HEK293 (cell line): ENCODE results near the gene SPDYE6.

Experiments used
- GLIS1 ChIP-seq: fragments of 450-650 bp; formaldehyde crosslinking; IDR thresholded peaks from 2 replicates; pipeline ENCODE4 v1.5.1; 2016; ENCODE audit warnings: missing biosample characterization, missing genetic modification characterization
- HOXD13 ChIP-seq: sonication (generic); formaldehyde crosslinking; IDR thresholded peaks from 2 replicates; pipeline ENCODE4 v1.8.0; 2022; ENCODE audit warnings: missing genetic modification reagents, borderline replicate concordance
- IKZF3 ChIP-seq: fragments of 450-650 bp; IDR thresholded peaks from 2 replicates; pipeline ENCODE4 v1.5.0; 2018; ENCODE audit warnings: missing biosample characterization, mild to moderate bottlenecking, missing genetic modification characterization, moderate library complexity
- MZF1 ChIP-seq: fragments of 450-650 bp; formaldehyde crosslinking; IDR thresholded peaks from 2 replicates; pipeline ENCODE4 v1.5.1; 2017; ENCODE audit warnings: missing biosample characterization, missing genetic modification characterization, borderline replicate concordance
- PRDM1 ChIP-seq: fragments of 450-650 bp; formaldehyde crosslinking; IDR thresholded peaks from 2 replicates; pipeline ENCODE4; 2016; ENCODE audit warnings: missing biosample characterization, missing genetic modification characterization
- REPIN1 ChIP-seq: fragments of 450-650 bp; formaldehyde crosslinking; IDR thresholded peaks from 2 replicates; pipeline ENCODE4 v1.5.1; 2017; ENCODE audit warnings: missing biosample characterization, missing genetic modification characterization, low read depth
- YY1 ChIP-seq: fragments of 450-650 bp; formaldehyde crosslinking; IDR thresholded peaks from 2 replicates; pipeline ENCODE4 v1.5.1; 2018; ENCODE audit warnings: missing biosample characterization, missing genetic modification characterization
- ZBTB17 ChIP-seq: fragments of 450-650 bp; formaldehyde crosslinking; IDR thresholded peaks from 2 replicates; pipeline ENCODE4 v1.5.1; 2016; ENCODE audit warnings: missing biosample characterization, missing genetic modification characterization
- ZFP41 ChIP-seq: fragments of 450-650 bp; formaldehyde crosslinking; IDR thresholded peaks from 2 replicates; pipeline ENCODE4 v1.5.1; 2016; ENCODE audit warnings: missing biosample characterization, missing genetic modification characterization, borderline replicate concordance
- ZNF146 ChIP-seq: fragments of 450-650 bp; formaldehyde crosslinking; IDR thresholded peaks from 2 replicates; pipeline ENCODE4 v1.5.1; 2016; ENCODE audit warnings: missing biosample characterization, missing genetic modification characterization
- ZNF155 ChIP-seq: fragments of 450-650 bp; formaldehyde crosslinking; IDR thresholded peaks from 2 replicates; pipeline ENCODE4 v1.5.1; 2016; ENCODE audit warnings: missing biosample characterization, missing genetic modification characterization
- ZNF157 ChIP-seq: fragments of 450-650 bp; formaldehyde crosslinking; IDR thresholded peaks from 2 replicates; pipeline ENCODE4 v1.5.1; 2016; ENCODE audit warnings: missing biosample characterization, missing genetic modification characterization
- ZNF169 ChIP-seq: fragments of 450-650 bp; formaldehyde crosslinking; IDR thresholded peaks from 2 replicates; pipeline ENCODE4 v1.5.1; 2016; ENCODE audit warnings: missing biosample characterization, missing genetic modification characterization
- ZNF19 ChIP-seq: fragments of 450-650 bp; formaldehyde crosslinking; IDR thresholded peaks from 2 replicates; pipeline ENCODE4; 2016; ENCODE audit warnings: missing biosample characterization, missing genetic modification characterization, low read depth
- ZNF2 ChIP-seq: fragments of 450-650 bp; formaldehyde crosslinking; IDR thresholded peaks from 2 replicates; pipeline ENCODE4 v1.5.1; 2016; ENCODE audit warnings: missing biosample characterization, missing genetic modification characterization
- ZNF211 ChIP-seq: fragments of 450-650 bp; formaldehyde crosslinking; IDR thresholded peaks from 2 replicates; pipeline ENCODE4 v1.5.1; 2016; ENCODE audit warnings: low read depth, missing biosample characterization, missing genetic modification characterization
- ZNF248 ChIP-seq: fragments of 450-650 bp; formaldehyde crosslinking; IDR thresholded peaks from 2 replicates; pipeline ENCODE4 v1.5.1; 2017; ENCODE audit warnings: missing biosample characterization, missing genetic modification characterization
- ZNF302 ChIP-seq: fragments of 450-650 bp; formaldehyde crosslinking; IDR thresholded peaks from 2 replicates; pipeline ENCODE4 v1.5.1; 2016; ENCODE audit warnings: missing biosample characterization, missing genetic modification characterization, low read depth
- ZNF366 ChIP-seq: fragments of 450-650 bp; formaldehyde crosslinking; conservative IDR thresholded peaks from 2 replicates; pipeline ENCODE4 v1.5.1; 2016; ENCODE audit warnings: missing biosample characterization, missing genetic modification characterization
- ZNF513 ChIP-seq: fragments of 450-650 bp; IDR thresholded peaks from 2 replicates; pipeline ENCODE4 v1.5.1; 2018; ENCODE audit warnings: missing biosample characterization, missing genetic modification characterization
- ZNF548 ChIP-seq: fragments of 450-650 bp; formaldehyde crosslinking; IDR thresholded peaks from 2 replicates; pipeline ENCODE4 v1.5.1; 2016; ENCODE audit warnings: missing biosample characterization, missing genetic modification characterization
- ZNF558 ChIP-seq: fragments of 450-650 bp; formaldehyde crosslinking; IDR thresholded peaks from 2 replicates; pipeline ENCODE4 v1.5.1; 2016; ENCODE audit warnings: missing biosample characterization, missing genetic modification characterization
- ZNF560 ChIP-seq: fragments of 450-650 bp; formaldehyde crosslinking; IDR thresholded peaks from 2 replicates; pipeline ENCODE4 v1.5.1; 2017; ENCODE audit warnings: missing biosample characterization, missing genetic modification characterization, borderline replicate concordance
- ZNF580 ChIP-seq: fragments of 450-650 bp; formaldehyde crosslinking; IDR thresholded peaks from 2 replicates; pipeline ENCODE4 v1.5.1; 2016; ENCODE audit warnings: missing biosample characterization, missing genetic modification characterization
- ZNF664 ChIP-seq: fragments of 450-650 bp; formaldehyde crosslinking; IDR thresholded peaks from 2 replicates; pipeline ENCODE4 v1.5.1; 2016; ENCODE audit warnings: missing biosample characterization, missing genetic modification characterization
- ZNF76 ChIP-seq: fragments of 450-650 bp; formaldehyde crosslinking; IDR thresholded peaks from 2 replicates; pipeline ENCODE4; 2016; ENCODE audit warnings: low read depth, missing biosample characterization, missing genetic modification characterization, borderline replicate concordance
- ZSCAN30 ChIP-seq: fragments of 450-650 bp; IDR thresholded peaks from 2 replicates; pipeline ENCODE4 v1.5.1; 2018; ENCODE audit warnings: missing biosample characterization, mild to moderate bottlenecking, missing genetic modification characterization, moderate library complexity
- ZXDB ChIP-seq: fragments of 450-650 bp; formaldehyde crosslinking; IDR thresholded peaks from 2 replicates; pipeline ENCODE4 v1.5.1; 2016; ENCODE audit warnings: missing biosample characterization, missing genetic modification characterization
- TF ChIP-seq, protein P1 (sequence below): fragments of 450-650 bp; formaldehyde crosslinking; conservative IDR thresholded peaks from 2 replicates; pipeline ENCODE4 v1.5.1; 2016; ENCODE audit warnings: low read depth, missing biosample characterization, missing genetic modification characterization
- TF ChIP-seq, protein P2 (sequence below): fragments of 450-650 bp; formaldehyde crosslinking; IDR thresholded peaks from 2 replicates; pipeline ENCODE4 v1.5.1; 2016; ENCODE audit warnings: missing biosample characterization, missing genetic modification characterization
- TF ChIP-seq, protein P3 (sequence below): fragments of 450-650 bp; formaldehyde crosslinking; IDR thresholded peaks from 2 replicates; pipeline ENCODE4 v1.5.1; 2016; ENCODE audit warnings: missing biosample characterization, missing genetic modification characterization

The SPDYE6 gene

DNA sequence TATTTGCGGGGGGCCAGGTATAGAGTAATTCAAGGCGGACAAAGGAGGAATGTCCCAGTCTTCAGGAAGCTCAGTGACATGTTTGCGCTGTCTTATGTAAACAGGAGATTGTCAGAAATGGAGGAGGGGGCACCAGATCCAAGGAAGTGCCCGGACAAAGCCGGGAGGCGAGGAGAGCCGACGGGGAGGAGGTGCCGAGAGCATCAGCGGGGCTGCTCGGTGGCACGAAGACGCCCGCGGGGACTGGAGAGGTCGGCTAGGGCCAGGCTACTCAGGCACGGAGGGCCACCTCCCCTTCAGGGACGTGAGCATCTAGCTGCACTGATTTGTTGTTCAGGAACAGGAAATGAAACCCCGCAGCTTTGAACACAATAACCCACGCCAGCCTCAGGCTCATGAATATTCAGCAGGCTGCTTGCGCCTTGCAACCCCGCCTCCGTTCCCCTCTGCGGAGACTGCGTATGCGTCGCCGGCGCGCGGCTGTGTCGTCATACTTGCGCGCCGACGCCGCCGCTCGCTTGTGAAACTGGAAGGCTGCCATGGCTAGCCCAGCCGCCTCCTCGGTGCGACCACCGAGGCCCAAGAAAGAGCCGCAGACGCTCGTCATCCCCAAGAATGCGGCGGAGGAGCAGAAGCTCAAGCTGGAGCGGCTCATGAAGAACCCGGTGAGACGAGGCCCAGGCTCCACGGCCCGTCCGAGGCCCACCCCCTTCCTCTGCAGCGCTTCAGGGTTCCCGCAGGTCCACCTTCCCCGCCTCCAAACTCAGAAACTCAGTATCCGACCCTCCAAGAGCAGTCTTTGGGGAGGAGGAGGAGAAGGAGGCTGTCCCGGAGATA lies 39.8 kb upstream of the SPDYE6 start, which contains the start of gene PRKRIP1 (continued):
- TF ChIP-seq, protein P1, sequence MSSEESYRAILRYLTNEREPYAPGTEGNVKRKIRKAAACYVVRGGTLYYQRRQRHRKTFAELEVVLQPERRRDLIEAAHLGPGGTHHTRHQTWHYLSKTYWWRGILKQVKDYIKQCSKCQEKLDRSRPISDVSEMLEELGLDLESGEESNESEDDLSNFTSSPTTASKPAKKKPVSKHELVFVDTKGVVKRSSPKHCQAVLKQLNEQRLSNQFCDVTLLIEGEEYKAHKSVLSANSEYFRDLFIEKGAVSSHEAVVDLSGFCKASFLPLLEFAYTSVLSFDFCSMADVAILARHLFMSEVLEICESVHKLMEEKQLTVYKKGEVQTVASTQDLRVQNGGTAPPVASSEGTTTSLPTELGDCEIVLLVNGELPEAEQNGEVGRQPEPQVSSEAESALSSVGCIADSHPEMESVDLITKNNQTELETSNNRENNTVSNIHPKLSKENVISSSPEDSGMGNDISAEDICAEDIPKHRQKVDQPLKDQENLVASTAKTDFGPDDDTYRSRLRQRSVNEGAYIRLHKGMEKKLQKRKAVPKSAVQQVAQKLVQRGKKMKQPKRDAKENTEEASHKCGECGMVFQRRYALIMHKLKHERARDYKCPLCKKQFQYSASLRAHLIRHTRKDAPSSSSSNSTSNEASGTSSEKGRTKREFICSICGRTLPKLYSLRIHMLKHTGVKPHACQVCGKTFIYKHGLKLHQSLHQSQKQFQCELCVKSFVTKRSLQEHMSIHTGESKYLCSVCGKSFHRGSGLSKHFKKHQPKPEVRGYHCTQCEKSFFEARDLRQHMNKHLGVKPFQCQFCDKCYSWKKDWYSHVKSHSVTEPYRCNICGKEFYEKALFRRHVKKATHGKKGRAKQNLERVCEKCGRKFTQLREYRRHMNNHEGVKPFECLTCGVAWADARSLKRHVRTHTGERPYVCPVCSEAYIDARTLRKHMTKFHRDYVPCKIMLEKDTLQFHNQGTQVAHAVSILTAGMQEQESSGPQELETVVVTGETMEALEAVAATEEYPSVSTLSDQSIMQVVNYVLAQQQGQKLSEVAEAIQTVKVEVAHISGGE, result peak; percentile 44; the same call in 1 of the 2 replicates
- TF ChIP-seq ZNF302 (tag by site-specific recombination), result no peak
- TF ChIP-seq ZNF548 (tag by site-specific recombination), result no peak
- no peak for TF ChIP-seq PRDM1 (tag by site-specific recombination)
- no peak for TF ChIP-seq ZFP41
- no peak for TF ChIP-seq HOXD13 (CRISPR knock-in tag)
- TF ChIP-seq ZBTB17, result peak; percentile 90
- 0 out of 2 replicates have a peak, but pooled peaks have one; percentile 9 for TF ChIP-seq ZNF2 (tag by site-specific recombination)
- no peak; the same call in 1 of the 2 replicates for TF ChIP-seq ZNF513 (tag by site-specific recombination)
- TF ChIP-seq MZF1, result no peak
- TF ChIP-seq ZNF155 (tag by site-specific recombination), result no peak
- no peak for TF ChIP-seq ZNF76 (tag by site-specific recombination)
- TF ChIP-seq ZNF211 (tag by site-specific recombination), result no peak
- TF ChIP-seq ZNF157, result no peak
- peak; percentile 51 for TF ChIP-seq ZXDB (tag by site-specific recombination)
- no peak for TF ChIP-seq REPIN1 (tag by site-specific recombination)
- no peak for TF ChIP-seq ZNF248 (tag by site-specific recombination)
- TF ChIP-seq ZNF146 (tag by site-specific recombination), result 0 out of 2 replicates have a peak, but pooled peaks have one; percentile 9
- 0 out of 2 replicates have a peak, but pooled peaks have one; percentile 19 for TF ChIP-seq ZNF580 (tag by site-specific recombination)
- TF ChIP-seq GLIS1 (tag by site-specific recombination), result peak; percentile 94
- no peak for TF ChIP-seq ZNF558
- TF ChIP-seq, protein P2, sequence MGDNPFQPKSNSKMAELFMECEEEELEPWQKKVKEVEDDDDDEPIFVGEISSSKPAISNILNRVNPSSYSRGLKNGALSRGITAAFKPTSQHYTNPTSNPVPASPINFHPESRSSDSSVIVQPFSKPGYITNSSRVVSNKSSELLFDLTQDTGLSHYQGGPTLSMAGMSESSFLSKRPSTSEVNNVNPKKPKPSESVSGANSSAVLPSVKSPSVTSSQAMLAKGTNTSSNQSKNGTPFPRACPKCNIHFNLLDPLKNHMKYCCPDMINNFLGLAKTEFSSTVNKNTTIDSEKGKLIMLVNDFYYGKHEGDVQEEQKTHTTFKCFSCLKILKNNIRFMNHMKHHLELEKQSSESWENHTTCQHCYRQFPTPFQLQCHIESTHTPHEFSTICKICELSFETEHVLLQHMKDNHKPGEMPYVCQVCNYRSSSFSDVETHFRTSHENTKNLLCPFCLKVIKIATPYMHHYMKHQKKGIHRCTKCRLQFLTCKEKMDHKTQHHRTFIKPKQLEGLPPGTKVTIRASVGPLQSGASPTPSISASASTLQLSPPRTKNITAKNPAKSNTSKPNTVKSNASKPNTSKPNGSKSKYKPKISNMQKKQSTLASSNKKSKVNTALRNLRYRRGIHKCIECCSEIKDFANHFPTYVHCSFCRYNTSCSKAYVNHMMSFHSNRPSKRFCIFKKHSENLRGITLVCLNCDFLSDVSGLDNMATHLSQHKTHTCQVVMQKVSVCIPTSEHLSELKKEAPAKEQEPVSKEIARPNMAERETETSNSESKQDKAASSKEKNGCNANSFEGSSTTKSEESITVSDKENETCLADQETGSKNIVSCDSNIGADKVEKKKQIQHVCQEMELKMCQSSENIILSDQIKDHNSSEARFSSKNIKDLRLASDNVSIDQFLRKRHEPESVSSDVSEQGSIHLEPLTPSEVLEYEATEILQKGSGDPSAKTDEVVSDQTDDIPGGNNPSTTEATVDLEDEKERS (tag by site-specific recombination), result no peak
- no peak for TF ChIP-seq ZNF560
- 0 out of 2 replicates have a peak, but pooled peaks have one; percentile 31 for TF ChIP-seq ZSCAN30 (tag by site-specific recombination)
- TF ChIP-seq ZNF664 (tag by site-specific recombination), result no peak
- TF ChIP-seq ZNF169 (tag by site-specific recombination), result no peak
- TF ChIP-seq ZNF366 (tag by site-specific recombination), result no peak
- TF ChIP-seq YY1 (tag by site-specific recombination), result no peak
- TF ChIP-seq, protein P3, sequence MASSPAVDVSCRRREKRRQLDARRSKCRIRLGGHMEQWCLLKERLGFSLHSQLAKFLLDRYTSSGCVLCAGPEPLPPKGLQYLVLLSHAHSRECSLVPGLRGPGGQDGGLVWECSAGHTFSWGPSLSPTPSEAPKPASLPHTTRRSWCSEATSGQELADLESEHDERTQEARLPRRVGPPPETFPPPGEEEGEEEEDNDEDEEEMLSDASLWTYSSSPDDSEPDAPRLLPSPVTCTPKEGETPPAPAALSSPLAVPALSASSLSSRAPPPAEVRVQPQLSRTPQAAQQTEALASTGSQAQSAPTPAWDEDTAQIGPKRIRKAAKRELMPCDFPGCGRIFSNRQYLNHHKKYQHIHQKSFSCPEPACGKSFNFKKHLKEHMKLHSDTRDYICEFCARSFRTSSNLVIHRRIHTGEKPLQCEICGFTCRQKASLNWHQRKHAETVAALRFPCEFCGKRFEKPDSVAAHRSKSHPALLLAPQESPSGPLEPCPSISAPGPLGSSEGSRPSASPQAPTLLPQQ (tag by site-specific recombination), result no peak; the same call in 1 of the 2 replicates
- TF ChIP-seq ZNF19, result no peak
- no peak for TF ChIP-seq IKZF3 (tag by site-specific recombination)
